Subcutaneous abdominal adipose tissue (tissue), 5 donors: Measurements from ENCODE around the gene MRPL30.
"Not testable (repeated sequence)": the region's sequence is repeated elsewhere in the genome, so short reads cannot be mapped to it uniquely, and the experiment has no call there.

Source experiments
- H3K27ac ChIP-seq: one replicate; pipeline ENCODE4 v1.7.0; 2013; ENCODE audit warnings: low read depth, mild to moderate bottlenecking, inconsistent platforms, low read length, moderate library complexity
- H3K27me3 ChIP-seq, 5 donors: one replicate each; pipeline ENCODE4 v1.7.0; 2013; ENCODE audit warnings: low read length in 5 of 5, inconsistent platforms in 1 of 5; ENCODE audit not compliant: control insufficient read depth in 5 of 5, insufficient read depth in 4 of 5
- H3K36me3 ChIP-seq, 5 donors: one replicate each; pipeline ENCODE4 v1.7.0; 2013; ENCODE audit warnings: low read length in 5 of 5; ENCODE audit not compliant: control insufficient read depth in 5 of 5, insufficient read depth in 5 of 5
- H3K4me1 ChIP-seq, 5 donors: one replicate each; pipeline ENCODE4 v1.7.0; 2013; ENCODE audit warnings: low read length in 5 of 5, mild to moderate bottlenecking in 3 of 5, moderate library complexity in 1 of 5; ENCODE audit not compliant: control insufficient read depth in 5 of 5, insufficient read depth in 5 of 5
- H3K4me3 ChIP-seq, 5 donors: one replicate each; pipeline ENCODE4 v1.7.0; 2013; ENCODE audit warnings: low read length in 5 of 5, low read depth in 1 of 5
- H3K9ac ChIP-seq, 5 donors: one replicate each; pipeline ENCODE4 v1.7.0; 2013; ENCODE audit warnings: low read length in 5 of 5, mild to moderate bottlenecking in 4 of 5, moderate library complexity in 3 of 5
- H3K9me3 ChIP-seq, 5 donors: one replicate each; pipeline ENCODE4 v1.7.0; 2013; ENCODE audit warnings: low read length in 5 of 5; ENCODE audit not compliant: control insufficient read depth in 5 of 5
- donor health status: healthy.
- donor health status: healthy.
- donor health status: healthy.
- donor health status: healthy.
- donor health status: healthy.

MRPL30 gene

GRCh38 chr2:99205491-99205890, 24.5 kb downstream of the MRPL30 start:
- no peaks in the 10 kb centered on the region for H3K4me1 ChIP-seq
- no peaks in the 10 kb centered on the region for H3K27me3 ChIP-seq
- peak overlapping the region in 1 of 5 donors; percentile 30 for H3K9ac ChIP-seq
- H3K36me3 ChIP-seq, result peaks cover 0 to 8% (median 0%) of the 10 kb centered on the region in 5 donors
- H3K4me3 ChIP-seq, result no peak overlapping the region
- H3K27ac ChIP-seq, result no peak overlapping the region
- H3K9me3 ChIP-seq, result no peaks in the 10 kb centered on the region

GRCh38 chr2:99216096-99216495, 35.1 kb downstream of the MRPL30 start:
- H3K27ac ChIP-seq, result no peak overlapping the region
- no peaks in the 10 kb centered on the region for H3K27me3 ChIP-seq
- no peak overlapping the region for H3K4me3 ChIP-seq
- H3K9ac ChIP-seq, result no peak overlapping the region
- H3K36me3 ChIP-seq, result peaks cover 0 to 4% (median 0%) of the 10 kb centered on the region in 5 donors
- H3K9me3 ChIP-seq, result no peaks in the 10 kb centered on the region
- H3K4me1 ChIP-seq, result peaks cover 0 to 2% (median 0%) of the 10 kb centered on the region in 5 donors

GRCh38 chr2:99217929-99218501, 37.0 kb downstream of the MRPL30 start:
- Histone ChIP-seq H3K9ac (no peak overlapping the region), H3K4me1 (peaks cover 0 to 2% (median 0%) of the 10 kb centered on the region in 5 donors), H3K27me3 (no peaks in the 10 kb centered on the region), H3K4me3 (no peak overlapping the region), H3K36me3 (peaks cover 0 to 4% (median 0%) of the 10 kb centered on the region in 5 donors), H3K27ac (no peak overlapping the region), H3K9me3 (no peaks in the 10 kb centered on the region)

- H3K36me3 ChIP-seq, result not testable (repeated sequence)
These were observed 52.2 kb downstream of the MRPL30 start for GRCh38 chr2:99233177-99233576.

GRCh38 chr2:99238599-99238998, 57.6 kb downstream of the MRPL30 start:
- no peak overlapping the region for H3K9ac ChIP-seq
- no peak overlapping the region for H3K27ac ChIP-seq
- H3K9me3 ChIP-seq, result no peaks in the 10 kb centered on the region
- no peaks in the 10 kb centered on the region for H3K36me3 ChIP-seq
- no peaks in the 10 kb centered on the region for H3K27me3 ChIP-seq
- no peak overlapping the region for H3K4me3 ChIP-seq
- H3K4me1 ChIP-seq, result no peaks in the 10 kb centered on the region

More at GRCh38 chr2:99233177-99233576, 52.2 kb downstream of the MRPL30 start:
- H3K4me1 ChIP-seq, H3K27me3 ChIP-seq, H3K4me3 ChIP-seq, H3K27ac ChIP-seq, H3K9ac ChIP-seq, H3K9me3 ChIP-seq: not testable (repeated sequence)

GRCh38 chr2:99240431-99240830, 59.4 kb downstream of the MRPL30 start:
- H3K4me3 ChIP-seq, result no peak overlapping the region
- no peaks in the 10 kb centered on the region for H3K4me1 ChIP-seq
- no peak overlapping the region for H3K27ac ChIP-seq
- no peak overlapping the region for H3K9ac ChIP-seq
- H3K36me3 ChIP-seq, result no peaks in the 10 kb centered on the region
- H3K9me3 ChIP-seq, result no peaks in the 10 kb centered on the region
- no peaks in the 10 kb centered on the region for H3K27me3 ChIP-seq

- Histone ChIP-seq H3K36me3 (peaks cover 0 to 3% (median 0%) of the 10 kb centered on the region in 5 donors), H3K4me1 (no peaks in the 10 kb centered on the region), H3K9ac (no peak overlapping the region), H3K27me3 (no peaks in the 10 kb centered on the region), H3K27ac (no peak overlapping the region), H3K4me3 (no peak overlapping the region), H3K9me3 (no peaks in the 10 kb centered on the region)
These were observed 61.2 kb downstream of the MRPL30 start for GRCh38 chr2:99242151-99242550.
